Neural cell (in vitro differentiated cells): ENCODE data around the gene SH3YL1. TPM values are rescaled to one million over a fixed set of nuclear protein-coding genes. Genes with fewer than 3 reads are reported as not detected.

Experiments used
- H2AFZ ChIP-seq: fragments of 200-600, 300-800 bp; sonication (generic), shearing (Covaris generic); 2 replicates; pipeline ENCODE4 v1.6.0; 2014; ENCODE audit warnings: low read depth, mild to moderate bottlenecking, antibody characterized with exemption, low read length, moderate library complexity
- H3F3A ChIP-seq: fragments of 200-600 bp; shearing (Covaris generic); 2 replicates; pipeline ENCODE4 v1.6.1; 2016; ENCODE audit warnings: mild to moderate bottlenecking, moderate library complexity, mixed read lengths, antibody characterized with exemption, low read length; ENCODE audit not compliant: insufficient read depth, poor library complexity, severe bottlenecking
- H3K27ac ChIP-seq: fragments of 200-600, 300-800 bp; sonication (generic), shearing (Covaris generic); 2 replicates; pipeline ENCODE4 v1.5.1; 2014; ENCODE audit warnings: mild to moderate bottlenecking, low read length, moderate library complexity
- H3K27me3 ChIP-seq: fragments of 300-800, 200-600 bp; sonication (generic), shearing (Covaris generic); 2 replicates; pipeline ENCODE4 v1.6.0; 2014; ENCODE audit warnings: mild to moderate bottlenecking, low read depth, low read length, moderate library complexity; ENCODE audit not compliant: insufficient read depth
- H3K36me3 ChIP-seq: fragments of 300-800, 200-600 bp; sonication (generic), shearing (Covaris generic); 2 replicates; pipeline ENCODE4 v1.5.1; 2014; ENCODE audit warnings: mild to moderate bottlenecking, antibody characterized with exemption, low read length, moderate library complexity; ENCODE audit not compliant: insufficient read depth
- H3K4me2 ChIP-seq: fragments of 300-800, 200-600 bp; sonication (generic), shearing (Covaris generic); 2 replicates; pipeline ENCODE4 v1.6.0; 2014; ENCODE audit warnings: mild to moderate bottlenecking, low read length
- H3K4me3 ChIP-seq: fragments of 300-800, 200-600 bp; sonication (generic), shearing (Covaris generic); 2 replicates; pipeline ENCODE4 v1.5.1; 2014; ENCODE audit warnings: mild to moderate bottlenecking, low read length, moderate library complexity
- H3K79me2 ChIP-seq: fragments of 200-600 bp; shearing (Covaris generic); replicated peaks from 2 replicates; pipeline ENCODE4 v1.6.0; 2014; ENCODE audit warnings: mild to moderate bottlenecking, low read length, moderate library complexity; ENCODE audit not compliant: insufficient read depth
- H3K9ac ChIP-seq: fragments of 300-800, 200-600 bp; sonication (generic), shearing (Covaris generic); 2 replicates; pipeline ENCODE4 v1.6.1; 2016; ENCODE audit warnings: mild to moderate bottlenecking, low read length, mixed read lengths
- H3K9me2 ChIP-seq: fragments of 200-600 bp; shearing (Covaris generic); 2 replicates; pipeline ENCODE4 v1.6.1; 2016; ENCODE audit warnings: mild to moderate bottlenecking, low read length, mixed read lengths; ENCODE audit not compliant: insufficient read depth
- H3K9me3 ChIP-seq: fragments of 200-600, 300-800 bp; sonication (generic), shearing (Covaris generic); 2 replicates; pipeline ENCODE4 v1.6.1; 2016; ENCODE audit warnings: mild to moderate bottlenecking, mixed run types, low read length, moderate library complexity, mixed read lengths
- H4K20me1 ChIP-seq: fragments of 200-600 bp; shearing (Covaris generic); 2 replicates; pipeline ENCODE4 v1.6.1; 2016; ENCODE audit warnings: mild to moderate bottlenecking, mixed run types; ENCODE audit not compliant: insufficient read depth
- CTCF ChIP-seq: fragments of 450-650 bp; IDR thresholded peaks from 2 replicates; pipeline ENCODE4 v1.5.1; 2014; ENCODE audit warnings: antibody characterized with exemption, mild to moderate bottlenecking, moderate library complexity; ENCODE audit not compliant: poor library complexity, severe bottlenecking
- EP300 ChIP-seq: fragments of 450-650 bp; conservative IDR thresholded peaks from 2 replicates; pipeline ENCODE4 v1.6.1; 2014; ENCODE audit warnings: antibody characterized with exemption, mild to moderate bottlenecking, moderate library complexity; ENCODE audit not compliant: poor library complexity, severe bottlenecking
- EZH2 ChIP-seq: fragments of 200-600, 300-800 bp; shearing (Covaris generic), sonication (generic); IDR thresholded peaks from 2 replicates; pipeline ENCODE4 v1.6.1; 2014; ENCODE audit warnings: antibody characterized with exemption, low read length, borderline replicate concordance, mild to moderate bottlenecking; ENCODE audit not compliant: insufficient read depth, poor library complexity, severe bottlenecking
- MXI1 ChIP-seq: fragments of 450-650 bp; conservative IDR thresholded peaks from 2 replicates; pipeline ENCODE4 v1.6.1; 2014; ENCODE audit warnings: antibody characterized with exemption, mild to moderate bottlenecking; ENCODE audit not compliant: poor library complexity, severe bottlenecking
- POLR2AphosphoS5 ChIP-seq: IDR thresholded peaks from 2 replicates; pipeline ENCODE4 v1.6.1; 2012
- RAD21 ChIP-seq: fragments of 450-650 bp; conservative IDR thresholded peaks from 2 replicates; pipeline ENCODE4 v1.6.1; 2014; ENCODE audit warnings: antibody characterized with exemption, mild to moderate bottlenecking, moderate library complexity
- REST ChIP-seq: IDR thresholded peaks from 2 replicates; pipeline ENCODE4 v1.6.1; 2012; ENCODE audit warnings: borderline replicate concordance
- SMC3 ChIP-seq: fragments of 450-650 bp; conservative IDR thresholded peaks from 2 replicates; pipeline ENCODE4 v1.6.1; 2014; ENCODE audit warnings: antibody characterized with exemption, mild to moderate bottlenecking, moderate library complexity; ENCODE audit not compliant: poor library complexity
- TAF1 ChIP-seq: IDR thresholded peaks from 2 replicates; pipeline ENCODE4 v1.6.1; 2012; ENCODE audit warnings: low read depth
- polyA plus RNA-seq: library from polyadenylated mRNA; depleted of rRNA; stranded (reverse); fragments of >200 nt; gene quantifications from 2 replicates; pipeline ENCODE4 v1.2.3, GENCODE V29; 2014

The SH3YL1 gene
- polyA plus RNA-seq, 1 donor from 2014 or later, result 70.6 TPM

GRCh38 chr2:283996-284794, 20.4 kb upstream of the SH3YL1 start:
- no peak overlapping the region for H3K27ac ChIP-seq
- H3K27me3 ChIP-seq, result peaks cover 41% of the 10 kb centered on the region
- H3K9ac ChIP-seq, result no peak overlapping the region
- no peaks in the 10 kb centered on the region for H4K20me1 ChIP-seq
- H3K79me2 ChIP-seq, result no peaks in the 10 kb centered on the region
- H2AFZ ChIP-seq, result no peak overlapping the region
- TF ChIP-seq RAD21, result no peak
- TF ChIP-seq SMC3, result no peak
- no peak for TF ChIP-seq REST
- no peak for TF ChIP-seq TAF1
- no peak for TF ChIP-seq MXI1
- no peak for TF ChIP-seq EZH2
- no peak for TF ChIP-seq POLR2AphosphoS5
- no peak for TF ChIP-seq CTCF
- no peak for TF ChIP-seq EP300
- H3F3A ChIP-seq, result peaks cover 2% of the 10 kb centered on the region
- H3K4me2 ChIP-seq, result no peak overlapping the region
- no peaks in the 10 kb centered on the region for H3K9me3 ChIP-seq
- H3K36me3 ChIP-seq, result no peaks in the 10 kb centered on the region
- no peak overlapping the region for H3K4me3 ChIP-seq
- no peaks in the 10 kb centered on the region for H3K9me2 ChIP-seq

- Histone ChIP-seq H3K27me3 (peaks cover 31% of the 10 kb centered on the region), H3K4me2 (no peak overlapping the region), H3F3A (peaks cover 2% of the 10 kb centered on the region), H3K9ac (no peak overlapping the region), H3K79me2 (no peaks in the 10 kb centered on the region), H4K20me1 (no peaks in the 10 kb centered on the region), H3K9me2 (no peaks in the 10 kb centered on the region), H3K4me3 (no peak overlapping the region), H2AFZ (no peak overlapping the region), H3K27ac (no peak overlapping the region), H3K36me3 (no peaks in the 10 kb centered on the region), H3K9me3 (no peaks in the 10 kb centered on the region)
- TF ChIP-seq RAD21 (no peak), REST (no peak), POLR2AphosphoS5 (no peak), CTCF (no peak), EZH2 (no peak), EP300 (no peak), MXI1 (no peak), TAF1 (no peak), SMC3 (no peak)
Observed at GRCh38 chr2:282371-283263, 18.8 kb upstream of the SH3YL1 start.
